ENCODE measurements around the gene AATK. TPM values are rescaled to one million over a fixed set of nuclear protein-coding genes. Genes with fewer than 3 reads are reported as not detected.

The AATK gene
- total and polyA plus RNA-seq, 2 of the 4 experiments (the other 2 are of a cell fraction) = under 0.01 to 0.21 TPM

DNA sequence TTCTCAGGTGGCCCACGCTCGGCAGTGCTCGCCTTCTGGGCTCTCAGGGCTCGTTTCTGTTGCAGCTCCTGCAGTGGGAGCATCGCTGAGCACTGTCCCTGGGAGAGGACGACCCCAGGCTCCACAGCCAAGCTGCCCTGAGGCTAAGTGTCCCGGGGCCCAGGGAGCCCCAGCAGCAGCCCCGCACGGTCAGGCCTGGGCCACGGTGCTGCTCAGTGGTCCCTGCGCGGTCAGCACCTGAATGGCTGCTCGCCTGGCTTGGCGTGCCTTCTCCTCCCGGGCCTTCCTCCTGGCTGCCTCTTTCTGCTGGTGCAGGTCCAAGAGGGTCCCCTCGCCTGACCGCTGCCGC is 33.4 kb upstream of the AATK start:
- Histone ChIP-seq H4K91ac (ENCODE audit: insufficient read depth, low read depth, low read length) (no peak overlapping the region), H3K79me1 (ENCODE audit: low read depth in 1 of 2, low read length in 2 of 2) (no peaks in the 10 kb centered on the region), H4K20me1 (ENCODE audit: insufficient read depth, low read length) (peaks cover 2% of the 10 kb centered on the region), H4K8ac (ENCODE audit: low read depth in 2 of 2, low read length in 2 of 2) (no peak overlapping the region), H3K9me1 (ENCODE audit: insufficient read depth, low read length) (no peaks in the 10 kb centered on the region), H3K4ac (ENCODE audit: low read depth, low read length) (no peak overlapping the region), H3K36me3 (ENCODE audit: control insufficient read depth, insufficient read depth, low read length) (peaks cover 8% of the 10 kb centered on the region), H2BK120ac (ENCODE audit: low read depth, low read length) (no peak overlapping the region), H2AK5ac (ENCODE audit: low read depth, low read length) (no peak overlapping the region), H3K4me3 (ENCODE audit: insufficient read depth, low read depth, low read length) (no peak overlapping the region), H3K14ac (replicated peaks; ENCODE audit: low read depth, low read length) (no peak overlapping the region), H2BK5ac (ENCODE audit: low read depth, low read length, poor library complexity, severe bottlenecking) (no peak overlapping the region), H2AFZ (replicated peaks; ENCODE audit: low read length, poor library complexity) (no peak overlapping the region), H2AK9ac (replicated peaks; ENCODE audit: low read depth, low read length, poor library complexity) (no peak overlapping the region), H3K23ac (ENCODE audit: low read depth, low read length) (no peak overlapping the region), H3K56ac (ENCODE audit: extremely low read depth, insufficient read depth, low read length) (no peak overlapping the region), H4K5ac (ENCODE audit: low read depth, low read length) (no peak overlapping the region), H3K9ac (ENCODE audit: low read depth, low read length) (no peak overlapping the region), H2BK15ac (ENCODE audit: low read depth, low read length) (no peak overlapping the region), H3K4me1 (ENCODE audit: control insufficient read depth, insufficient read depth, low read length) (no peaks in the 10 kb centered on the region), H2BK20ac (ENCODE audit: low read depth, low read length) (no peak overlapping the region), H3K18ac (ENCODE audit: low read depth, low read length) (no peak overlapping the region), H3K27ac (ENCODE audit: insufficient read depth, low read length) (no peak overlapping the region), H3K4me2 (ENCODE audit: low read depth, low read length) (no peak overlapping the region), H3K27me3 (ENCODE audit: control insufficient read depth, insufficient read depth, low read length) (no peaks in the 10 kb centered on the region), H3K9me3 (ENCODE audit: control insufficient read depth, insufficient read depth, low read length) (no peaks in the 10 kb centered on the region)
- BruUV-seq (replicated peaks) = no TSS peak
- ChIA-PET CTCF (no interaction called here), POLR2A (ENCODE audit: unreplicated experiment) (no interaction called here)
- DNase-seq = no peak
- intact Hi-C loops (cut with micrococcal nuclease) (no loop called here), dilution Hi-C loops (cut with HindIII; ENCODE audit: low sequenced_read_pairs, unreplicated experiment) (no loop called here), in situ Hi-C loops (cut with MboI; ENCODE audit: low sequenced_read_pairs) (no loop called here)
- ATAC-seq (ENCODE audit: low read depth) = no peak
- 91% methylated on average over 17 of the region's 18 CpGs; no CpG with 5 or more reads in 1 of the 2 experiments for whole genome bisulfite sequencing, 2 experiments (ENCODE audit: extremely low coverage in 2 of 2, insufficient read length in 1 of 2)
- TF ChIP-seq RCOR1 (IDR thresholded peaks at IDR 0.05; ENCODE audit: insufficient replicate concordance, low read length) (no peak), MXI1 (IDR thresholded peaks at IDR 0.05; ENCODE audit: borderline replicate concordance, low read depth, low read length) (no peak)

Data from IMR-90 (cell line).